Measurements from ENCODE around the gene DPP3.

DNA sequence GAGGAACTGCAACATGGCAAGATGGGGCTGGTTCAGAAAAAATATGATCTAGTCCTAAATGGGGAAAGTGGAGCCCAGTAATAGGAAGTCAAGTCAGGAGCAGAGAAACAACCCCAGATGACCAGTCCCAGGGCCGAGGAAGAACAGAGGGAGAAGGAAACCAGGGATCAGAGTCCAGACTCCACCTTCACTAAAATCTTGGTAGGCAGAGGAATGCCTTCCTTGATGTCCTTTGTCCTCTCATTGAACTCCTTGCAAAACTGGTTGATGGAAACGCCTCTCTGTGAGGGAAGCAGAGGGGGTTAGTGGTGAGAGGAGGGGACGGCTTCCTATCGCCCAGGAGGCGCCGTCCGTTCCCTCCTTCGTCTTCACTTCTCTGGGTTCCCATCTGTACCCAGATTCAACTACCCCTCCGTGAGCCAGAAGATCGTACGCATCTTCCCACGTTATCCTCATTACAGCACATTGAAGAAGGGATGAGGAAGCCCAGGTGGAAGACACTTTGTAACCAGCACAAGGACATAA is 42.2 kb upstream of the DPP3 start:
- TF ChIP-seq, protein P1, sequence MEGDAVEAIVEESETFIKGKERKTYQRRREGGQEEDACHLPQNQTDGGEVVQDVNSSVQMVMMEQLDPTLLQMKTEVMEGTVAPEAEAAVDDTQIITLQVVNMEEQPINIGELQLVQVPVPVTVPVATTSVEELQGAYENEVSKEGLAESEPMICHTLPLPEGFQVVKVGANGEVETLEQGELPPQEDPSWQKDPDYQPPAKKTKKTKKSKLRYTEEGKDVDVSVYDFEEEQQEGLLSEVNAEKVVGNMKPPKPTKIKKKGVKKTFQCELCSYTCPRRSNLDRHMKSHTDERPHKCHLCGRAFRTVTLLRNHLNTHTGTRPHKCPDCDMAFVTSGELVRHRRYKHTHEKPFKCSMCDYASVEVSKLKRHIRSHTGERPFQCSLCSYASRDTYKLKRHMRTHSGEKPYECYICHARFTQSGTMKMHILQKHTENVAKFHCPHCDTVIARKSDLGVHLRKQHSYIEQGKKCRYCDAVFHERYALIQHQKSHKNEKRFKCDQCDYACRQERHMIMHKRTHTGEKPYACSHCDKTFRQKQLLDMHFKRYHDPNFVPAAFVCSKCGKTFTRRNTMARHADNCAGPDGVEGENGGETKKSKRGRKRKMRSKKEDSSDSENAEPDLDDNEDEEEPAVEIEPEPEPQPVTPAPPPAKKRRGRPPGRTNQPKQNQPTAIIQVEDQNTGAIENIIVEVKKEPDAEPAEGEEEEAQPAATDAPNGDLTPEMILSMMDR (IDR thresholded peaks at IDR 0.05), result no peak
- TF ChIP-seq POLR2AphosphoS5 (IDR thresholded peaks at IDR 0.05; ENCODE audit: low read depth, low read length) (no peak), TCF7L2 (IDR thresholded peaks at IDR 0.05; ENCODE audit: low read depth, low read length) (no peak), SIN3A (IDR thresholded peaks at IDR 0.05; ENCODE audit: borderline replicate concordance, insufficient read depth, low read depth, low read length) (no peak)
- TF ChIP-seq, protein P2, sequence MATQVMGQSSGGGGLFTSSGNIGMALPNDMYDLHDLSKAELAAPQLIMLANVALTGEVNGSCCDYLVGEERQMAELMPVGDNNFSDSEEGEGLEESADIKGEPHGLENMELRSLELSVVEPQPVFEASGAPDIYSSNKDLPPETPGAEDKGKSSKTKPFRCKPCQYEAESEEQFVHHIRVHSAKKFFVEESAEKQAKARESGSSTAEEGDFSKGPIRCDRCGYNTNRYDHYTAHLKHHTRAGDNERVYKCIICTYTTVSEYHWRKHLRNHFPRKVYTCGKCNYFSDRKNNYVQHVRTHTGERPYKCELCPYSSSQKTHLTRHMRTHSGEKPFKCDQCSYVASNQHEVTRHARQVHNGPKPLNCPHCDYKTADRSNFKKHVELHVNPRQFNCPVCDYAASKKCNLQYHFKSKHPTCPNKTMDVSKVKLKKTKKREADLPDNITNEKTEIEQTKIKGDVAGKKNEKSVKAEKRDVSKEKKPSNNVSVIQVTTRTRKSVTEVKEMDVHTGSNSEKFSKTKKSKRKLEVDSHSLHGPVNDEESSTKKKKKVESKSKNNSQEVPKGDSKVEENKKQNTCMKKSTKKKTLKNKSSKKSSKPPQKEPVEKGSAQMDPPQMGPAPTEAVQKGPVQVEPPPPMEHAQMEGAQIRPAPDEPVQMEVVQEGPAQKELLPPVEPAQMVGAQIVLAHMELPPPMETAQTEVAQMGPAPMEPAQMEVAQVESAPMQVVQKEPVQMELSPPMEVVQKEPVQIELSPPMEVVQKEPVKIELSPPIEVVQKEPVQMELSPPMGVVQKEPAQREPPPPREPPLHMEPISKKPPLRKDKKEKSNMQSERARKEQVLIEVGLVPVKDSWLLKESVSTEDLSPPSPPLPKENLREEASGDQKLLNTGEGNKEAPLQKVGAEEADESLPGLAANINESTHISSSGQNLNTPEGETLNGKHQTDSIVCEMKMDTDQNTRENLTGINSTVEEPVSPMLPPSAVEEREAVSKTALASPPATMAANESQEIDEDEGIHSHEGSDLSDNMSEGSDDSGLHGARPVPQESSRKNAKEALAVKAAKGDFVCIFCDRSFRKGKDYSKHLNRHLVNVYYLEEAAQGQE (IDR thresholded peaks at IDR 0.05; ENCODE audit: insufficient read depth in 1 of 2, low read depth in 2 of 2, low read length in 1 of 2), result no peak

All from Panc1 (cell line).